Panc1 (cell line): Measurements from ENCODE around the gene SMIM27. TPM values are rescaled to one million over a fixed set of nuclear protein-coding genes. Genes with fewer than 3 reads are reported as not detected.
A peak's percentile ranks its signal among the peaks of the same experiment; 100 is the strongest.

Experiments
- ATAC-seq: fragments of 200-7000 bp; cut with Tn5 transposase; 2 replicates; pipeline ENCODE4 v1.9.1; 2020; ENCODE audit warnings: mild to moderate bottlenecking, moderate library complexity
- BruUV-seq: library from RNA; stranded (reverse); fragments of 400-500 nt; replicated peaks from 2 replicates; lab custom pipeline; 2021; lab: Mats Ljungman, UMichigan
- CTCF ChIA-PET: fragments of 300-600 bp; sonication (Branson Sonifier 250); formaldehyde crosslinking; loops from one replicate; lab custom pipeline; 2022; ENCODE audit warnings: antibody characterized with exemption; lab: Charles Lee
- POLR2A ChIA-PET: fragments of 300-600 bp; sonication (Branson Sonifier 250); formaldehyde crosslinking; loops from one replicate; lab custom pipeline; 2022; ENCODE audit warnings: antibody characterized with exemption; lab: Charles Lee
- DNase-seq: peaks from one replicate; pipeline ENCODE4 v3.0.0-alpha.2; 2010; ENCODE audit warnings: low read depth, low spot score
- H3K27ac ChIP-seq: 2 replicates; pipeline ENCODE4 v1.5.1; 2011; ENCODE audit warnings: mild to moderate bottlenecking, low read length, inconsistent platforms
- H3K27me3 ChIP-seq: fragments of 200-500 bp; sonication (Bioruptor generic); 2 replicates; pipeline ENCODE4 v1.6.0; 2014; ENCODE audit warnings: low read length, inconsistent platforms; ENCODE audit not compliant: control insufficient read depth, insufficient read depth
- H3K36me3 ChIP-seq: fragments of 200-500 bp; sonication (Bioruptor generic); 2 replicates; pipeline ENCODE4 v1.5.1; 2014; ENCODE audit warnings: inconsistent platforms, mild to moderate bottlenecking, low read length, moderate library complexity; ENCODE audit not compliant: control insufficient read depth, insufficient read depth
- H3K4me1 ChIP-seq: 2 replicates; pipeline ENCODE4 v1.5.1; 2011; ENCODE audit warnings: inconsistent platforms, mild to moderate bottlenecking, low read length, moderate library complexity; ENCODE audit not compliant: control insufficient read depth, insufficient read depth
- H3K4me3 ChIP-seq, 2 experiments: 2 replicates each; pipeline ENCODE4 v1.5.1; 2011 to 2012; ENCODE audit warnings: low read depth in 2 of 2, low read length in 2 of 2, mild to moderate bottlenecking in 2 of 2, inconsistent platforms in 1 of 2, moderate library complexity in 1 of 2
- H3K9me3 ChIP-seq: fragments of 200-500 bp; sonication (Bioruptor generic); 2 replicates; pipeline ENCODE4 v1.5.1; 2014; ENCODE audit warnings: low read depth, mild to moderate bottlenecking, inconsistent platforms, low read length, moderate library complexity; ENCODE audit not compliant: control insufficient read depth, insufficient read depth
- POLR2AphosphoS5 ChIP-seq: IDR thresholded peaks from 2 replicates; pipeline ENCODE4 v1.6.1; 2012; ENCODE audit warnings: mild to moderate bottlenecking, low read depth, low read length, moderate library complexity
- REST ChIP-seq, 2 experiments: IDR thresholded peaks; 2 replicates each; pipeline ENCODE4 v1.6.1; 2011 to 2012; ENCODE audit warnings: low read depth in 2 of 2, control low read depth in 1 of 2, low read length in 1 of 2, mild to moderate bottlenecking in 1 of 2, moderate library complexity in 1 of 2; ENCODE audit not compliant: insufficient read depth in 1 of 2
- SIN3A ChIP-seq: IDR thresholded peaks from 2 replicates; pipeline ENCODE4 v1.6.1; 2012; ENCODE audit warnings: low read depth, mild to moderate bottlenecking, low read length, moderate library complexity, borderline replicate concordance; ENCODE audit not compliant: insufficient read depth
- TCF7L2 ChIP-seq: IDR thresholded peaks from 2 replicates; pipeline ENCODE4 v1.6.1; 2011; ENCODE audit warnings: mild to moderate bottlenecking, low read depth, low read length, inconsistent platforms
- in situ Hi-C: cut with HindIII; loops from 2 replicates; pipeline ENCODE4 v1.10.0; 2016; ENCODE audit warnings: low sequenced_read_pairs, low pct_unique_long_range_greater_than_20kb
- intact Hi-C: fragments of 100-400 bp; cut with micrococcal nuclease; formaldehyde crosslinking; loops from one replicate; pipeline ENCODE4 v1.10.0; 2022; ENCODE audit not compliant: unreplicated experiment
- total RNA-seq: library from RNA; stranded (reverse); gene quantifications from one replicate; pipeline ENCODE4 v1.2.1, GENCODE V29; 2021; ENCODE audit not compliant: unreplicated experiment
- TF ChIP-seq, protein P1 (sequence below): fragments of 450-650 bp; IDR thresholded peaks from 2 replicates; pipeline ENCODE4 v1.5.1; 2017; ENCODE audit warnings: mild to moderate bottlenecking

The SMIM27 gene
- total RNA-seq, 1 experiment from 2014 or later = 14.3 TPM

DNA sequence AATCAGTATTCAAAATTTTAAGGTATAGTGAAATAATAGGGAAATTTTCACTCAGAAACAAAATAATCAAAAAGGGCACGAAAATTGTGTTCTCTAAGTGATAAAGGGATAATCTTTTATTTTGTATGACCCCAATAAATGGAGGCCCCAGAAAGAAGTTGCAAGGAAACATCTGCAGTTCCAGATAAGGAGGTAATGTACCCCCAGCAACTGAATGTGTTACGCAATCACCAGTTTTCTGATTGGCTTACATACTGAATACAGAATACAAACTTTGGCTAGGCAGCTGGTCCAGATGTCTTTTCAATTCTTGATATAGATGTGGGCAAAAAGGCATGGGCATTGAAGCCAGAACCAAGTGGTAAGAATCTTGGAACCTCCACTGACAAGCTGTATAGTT, 2.0 kb downstream of the SMIM27 start:
- no peak for DNase-seq
- no peaks in the 10 kb centered on the region for H3K9me3 ChIP-seq
- H3K27ac ChIP-seq = peak overlapping the region; percentile 84; the same call in 1 of the 2 replicates
- peaks cover 15% of the 10 kb centered on the region for H3K4me1 ChIP-seq
- ChIA-PET CTCF (interaction anchor here (2.0 kb wide), 1 partner anchor 176 kb away, joined by 4 read pairs; no protein-coding TSS in a partner anchor), POLR2A (interaction anchor here (0.6 kb wide), 1 partner anchor 12 kb away, joined by 3 read pairs; no protein-coding TSS in a partner anchor)
- intact Hi-C loops (no loop called here), in situ Hi-C loops (loop anchor here (25.0 kb wide), 1 partner anchor 408 kb away; no protein-coding TSS in a partner anchor)
- H3K4me3 ChIP-seq = no peak overlapping the region
- ATAC-seq = no peak
- BruUV-seq = no TSS peak
- H3K27me3 ChIP-seq = no peaks in the 10 kb centered on the region
- TF ChIP-seq, protein P1, sequence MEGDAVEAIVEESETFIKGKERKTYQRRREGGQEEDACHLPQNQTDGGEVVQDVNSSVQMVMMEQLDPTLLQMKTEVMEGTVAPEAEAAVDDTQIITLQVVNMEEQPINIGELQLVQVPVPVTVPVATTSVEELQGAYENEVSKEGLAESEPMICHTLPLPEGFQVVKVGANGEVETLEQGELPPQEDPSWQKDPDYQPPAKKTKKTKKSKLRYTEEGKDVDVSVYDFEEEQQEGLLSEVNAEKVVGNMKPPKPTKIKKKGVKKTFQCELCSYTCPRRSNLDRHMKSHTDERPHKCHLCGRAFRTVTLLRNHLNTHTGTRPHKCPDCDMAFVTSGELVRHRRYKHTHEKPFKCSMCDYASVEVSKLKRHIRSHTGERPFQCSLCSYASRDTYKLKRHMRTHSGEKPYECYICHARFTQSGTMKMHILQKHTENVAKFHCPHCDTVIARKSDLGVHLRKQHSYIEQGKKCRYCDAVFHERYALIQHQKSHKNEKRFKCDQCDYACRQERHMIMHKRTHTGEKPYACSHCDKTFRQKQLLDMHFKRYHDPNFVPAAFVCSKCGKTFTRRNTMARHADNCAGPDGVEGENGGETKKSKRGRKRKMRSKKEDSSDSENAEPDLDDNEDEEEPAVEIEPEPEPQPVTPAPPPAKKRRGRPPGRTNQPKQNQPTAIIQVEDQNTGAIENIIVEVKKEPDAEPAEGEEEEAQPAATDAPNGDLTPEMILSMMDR = no peak
- no peak for TF ChIP-seq TCF7L2
- TF ChIP-seq SIN3A = no peak
- TF ChIP-seq REST (IDR thresholded peaks at IDR 0.05; ENCODE audit: insufficient read depth in 1 of 2, low read depth in 2 of 2, low read length in 1 of 2) = no peak
- no peak for TF ChIP-seq POLR2AphosphoS5
- no peaks in the 10 kb centered on the region; the same call in 1 of the 2 replicates for H3K36me3 ChIP-seq

DNA sequence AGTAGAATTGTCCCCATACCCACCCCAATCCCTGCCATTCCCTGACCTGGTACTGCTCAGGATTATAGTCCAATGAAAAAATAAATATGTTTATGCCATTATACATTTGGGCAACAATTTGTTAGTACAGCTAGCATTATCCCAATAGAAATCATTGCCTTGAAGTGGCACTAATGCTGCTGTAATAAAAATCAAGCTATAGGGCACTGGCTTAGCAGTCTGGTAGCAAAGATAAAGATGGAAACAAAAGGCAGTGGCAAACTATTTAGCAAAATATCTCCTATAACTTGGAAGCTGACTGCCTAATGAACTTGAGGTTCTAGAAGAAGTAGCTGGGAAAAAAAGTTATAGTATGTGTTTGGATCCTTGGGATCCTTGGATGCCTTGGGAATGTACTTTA, 2.5 kb downstream of the SMIM27 start:
- H3K27me3 ChIP-seq = no peaks in the 10 kb centered on the region
- TF ChIP-seq REST (IDR thresholded peaks at IDR 0.05; ENCODE audit: insufficient read depth in 1 of 2, low read depth in 2 of 2, low read length in 1 of 2) (no peak), TCF7L2 (no peak), POLR2AphosphoS5 (no peak), SIN3A (no peak)
- TF ChIP-seq, protein P1 = no peak
- H3K4me3 ChIP-seq = no peak overlapping the region
- no TSS peak for BruUV-seq
- H3K27ac ChIP-seq = no peak overlapping the region
- intact Hi-C loops = no loop called here
- ChIA-PET CTCF (no interaction called here), POLR2A (interaction anchor here (0.6 kb wide), 1 partner anchor 11 kb away, joined by 3 read pairs; no protein-coding TSS in a partner anchor)
- in situ Hi-C loops = loop anchor here (25.0 kb wide), 1 partner anchor 408 kb away; no protein-coding TSS in a partner anchor
- no peak for ATAC-seq
- no peaks in the 10 kb centered on the region; the same call in 1 of the 2 replicates for H3K36me3 ChIP-seq
- DNase-seq = no peak
- H3K4me1 ChIP-seq = peaks cover 11% of the 10 kb centered on the region; the same call in 1 of the 2 replicates
- H3K9me3 ChIP-seq = no peaks in the 10 kb centered on the region
